Lower leg skin (tissue), 3 donors: ENCODE measurements around the gene CFAP20DC.

ENCODE experiments used
- POLR2A ChIP-seq, 2 donors: fragments of 450-650 bp; IDR thresholded peaks; one replicate each; pipeline ENCODE4 v1.6.1; 2016 to 2017; ENCODE audit warnings: antibody characterized with exemption in 2 of 2, mild to moderate bottlenecking in 1 of 2, moderate library complexity in 1 of 2
- TF ChIP-seq, protein P1 (sequence below), 3 donors: fragments of 450-650 bp; IDR thresholded peaks; one replicate each; pipeline ENCODE4 v1.5.1; 2016; ENCODE audit warnings: antibody characterized with exemption in 3 of 3, mild to moderate bottlenecking in 3 of 3, moderate library complexity in 2 of 3

DNA sequence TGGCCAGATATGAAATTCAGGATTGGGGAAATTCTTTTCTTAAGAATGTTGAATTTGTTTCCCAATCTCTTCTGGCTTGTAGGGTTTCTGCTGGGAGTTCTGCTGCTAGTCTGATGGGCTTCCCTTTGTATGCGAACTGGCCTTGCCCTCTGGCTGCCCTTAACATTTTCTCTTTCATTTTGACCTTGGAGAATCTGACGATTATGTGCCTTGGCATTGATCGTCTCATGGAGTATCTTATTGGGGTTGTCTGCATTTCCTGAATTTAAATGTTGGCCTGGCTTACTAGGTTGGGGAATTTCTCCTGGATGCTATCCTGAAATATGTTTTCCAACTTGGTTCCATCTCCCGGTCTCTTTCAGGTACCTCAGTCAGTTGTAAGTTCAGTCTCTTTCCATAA, 152.2 kb downstream of the CFAP20DC start:
- TF ChIP-seq POLR2A (IDR thresholded peaks at IDR 0.05) = no peak
- TF ChIP-seq, protein P1, sequence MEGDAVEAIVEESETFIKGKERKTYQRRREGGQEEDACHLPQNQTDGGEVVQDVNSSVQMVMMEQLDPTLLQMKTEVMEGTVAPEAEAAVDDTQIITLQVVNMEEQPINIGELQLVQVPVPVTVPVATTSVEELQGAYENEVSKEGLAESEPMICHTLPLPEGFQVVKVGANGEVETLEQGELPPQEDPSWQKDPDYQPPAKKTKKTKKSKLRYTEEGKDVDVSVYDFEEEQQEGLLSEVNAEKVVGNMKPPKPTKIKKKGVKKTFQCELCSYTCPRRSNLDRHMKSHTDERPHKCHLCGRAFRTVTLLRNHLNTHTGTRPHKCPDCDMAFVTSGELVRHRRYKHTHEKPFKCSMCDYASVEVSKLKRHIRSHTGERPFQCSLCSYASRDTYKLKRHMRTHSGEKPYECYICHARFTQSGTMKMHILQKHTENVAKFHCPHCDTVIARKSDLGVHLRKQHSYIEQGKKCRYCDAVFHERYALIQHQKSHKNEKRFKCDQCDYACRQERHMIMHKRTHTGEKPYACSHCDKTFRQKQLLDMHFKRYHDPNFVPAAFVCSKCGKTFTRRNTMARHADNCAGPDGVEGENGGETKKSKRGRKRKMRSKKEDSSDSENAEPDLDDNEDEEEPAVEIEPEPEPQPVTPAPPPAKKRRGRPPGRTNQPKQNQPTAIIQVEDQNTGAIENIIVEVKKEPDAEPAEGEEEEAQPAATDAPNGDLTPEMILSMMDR (IDR thresholded peaks at IDR 0.05) = no peak
